Measurements from ENCODE around the gene GTF3C1. TPM values are rescaled to one million over a fixed set of nuclear protein-coding genes. Genes with fewer than 3 reads are reported as not detected.

GTF3C1 gene
- total RNA-seq, 1 experiment from 2014 or later: 121 TPM

DNA sequence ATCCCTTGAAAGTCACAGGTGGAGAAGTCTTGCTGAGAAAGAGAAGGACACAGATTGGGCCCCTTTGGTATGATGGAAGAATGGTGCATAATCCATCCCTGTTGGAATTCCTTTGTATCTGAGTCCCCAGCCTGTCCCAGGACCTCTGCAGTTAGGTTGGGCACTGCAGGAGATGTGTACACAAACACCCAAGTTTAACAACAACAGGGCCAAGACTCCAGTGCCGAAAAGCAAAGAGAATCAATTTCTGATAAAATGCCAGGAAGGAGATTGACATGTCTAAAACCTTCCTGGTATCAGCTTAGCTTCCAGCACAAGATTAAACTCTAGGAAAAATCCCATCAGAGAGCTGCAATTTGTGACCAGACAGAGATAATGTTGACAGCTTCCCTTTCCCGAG is 33.2 kb upstream of the GTF3C1 start:
- no peak overlapping the region for H3K27ac ChIP-seq (ENCODE audit: low read length)
- TSS peak; percentile 11 for BruUV-seq (replicated peaks)
- CTCF ChIA-PET: no interaction called here
- H3K9me3 ChIP-seq (ENCODE audit: control insufficient read depth, insufficient read depth, low read depth, low read length): no peaks in the 10 kb centered on the region
- DNase-seq (ENCODE audit: low read depth, low spot score) (no peak), ATAC-seq (no peak)
- in situ Hi-C loops (cut with HindIII; ENCODE audit: low pct_unique_long_range_greater_than_20kb, low sequenced_read_pairs) (no loop called here), intact Hi-C loops (cut with micrococcal nuclease; ENCODE audit: unreplicated experiment) (no loop called here)
- no peaks in the 10 kb centered on the region for H3K36me3 ChIP-seq (ENCODE audit: control insufficient read depth, insufficient read depth, low read length)
- no peaks in the 10 kb centered on the region for H3K27me3 ChIP-seq (ENCODE audit: control insufficient read depth, insufficient read depth, low read length)
- H3K4me3 ChIP-seq (ENCODE audit: low read depth in 2 of 2, low read length in 2 of 2): no peak overlapping the region
- peaks cover 14% of the 10 kb centered on the region for H3K4me1 ChIP-seq (ENCODE audit: control insufficient read depth, insufficient read depth, low read length)
- TF ChIP-seq TCF7L2 (IDR thresholded peaks at IDR 0.05; ENCODE audit: low read depth, low read length) (no peak), POLR2AphosphoS5 (IDR thresholded peaks at IDR 0.05; ENCODE audit: low read depth, low read length) (no peak), SIN3A (IDR thresholded peaks at IDR 0.05; ENCODE audit: borderline replicate concordance, insufficient read depth, low read depth, low read length) (no peak)
- TF ChIP-seq, protein P1, sequence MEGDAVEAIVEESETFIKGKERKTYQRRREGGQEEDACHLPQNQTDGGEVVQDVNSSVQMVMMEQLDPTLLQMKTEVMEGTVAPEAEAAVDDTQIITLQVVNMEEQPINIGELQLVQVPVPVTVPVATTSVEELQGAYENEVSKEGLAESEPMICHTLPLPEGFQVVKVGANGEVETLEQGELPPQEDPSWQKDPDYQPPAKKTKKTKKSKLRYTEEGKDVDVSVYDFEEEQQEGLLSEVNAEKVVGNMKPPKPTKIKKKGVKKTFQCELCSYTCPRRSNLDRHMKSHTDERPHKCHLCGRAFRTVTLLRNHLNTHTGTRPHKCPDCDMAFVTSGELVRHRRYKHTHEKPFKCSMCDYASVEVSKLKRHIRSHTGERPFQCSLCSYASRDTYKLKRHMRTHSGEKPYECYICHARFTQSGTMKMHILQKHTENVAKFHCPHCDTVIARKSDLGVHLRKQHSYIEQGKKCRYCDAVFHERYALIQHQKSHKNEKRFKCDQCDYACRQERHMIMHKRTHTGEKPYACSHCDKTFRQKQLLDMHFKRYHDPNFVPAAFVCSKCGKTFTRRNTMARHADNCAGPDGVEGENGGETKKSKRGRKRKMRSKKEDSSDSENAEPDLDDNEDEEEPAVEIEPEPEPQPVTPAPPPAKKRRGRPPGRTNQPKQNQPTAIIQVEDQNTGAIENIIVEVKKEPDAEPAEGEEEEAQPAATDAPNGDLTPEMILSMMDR (IDR thresholded peaks at IDR 0.05): no peak
- TF ChIP-seq, protein P2, sequence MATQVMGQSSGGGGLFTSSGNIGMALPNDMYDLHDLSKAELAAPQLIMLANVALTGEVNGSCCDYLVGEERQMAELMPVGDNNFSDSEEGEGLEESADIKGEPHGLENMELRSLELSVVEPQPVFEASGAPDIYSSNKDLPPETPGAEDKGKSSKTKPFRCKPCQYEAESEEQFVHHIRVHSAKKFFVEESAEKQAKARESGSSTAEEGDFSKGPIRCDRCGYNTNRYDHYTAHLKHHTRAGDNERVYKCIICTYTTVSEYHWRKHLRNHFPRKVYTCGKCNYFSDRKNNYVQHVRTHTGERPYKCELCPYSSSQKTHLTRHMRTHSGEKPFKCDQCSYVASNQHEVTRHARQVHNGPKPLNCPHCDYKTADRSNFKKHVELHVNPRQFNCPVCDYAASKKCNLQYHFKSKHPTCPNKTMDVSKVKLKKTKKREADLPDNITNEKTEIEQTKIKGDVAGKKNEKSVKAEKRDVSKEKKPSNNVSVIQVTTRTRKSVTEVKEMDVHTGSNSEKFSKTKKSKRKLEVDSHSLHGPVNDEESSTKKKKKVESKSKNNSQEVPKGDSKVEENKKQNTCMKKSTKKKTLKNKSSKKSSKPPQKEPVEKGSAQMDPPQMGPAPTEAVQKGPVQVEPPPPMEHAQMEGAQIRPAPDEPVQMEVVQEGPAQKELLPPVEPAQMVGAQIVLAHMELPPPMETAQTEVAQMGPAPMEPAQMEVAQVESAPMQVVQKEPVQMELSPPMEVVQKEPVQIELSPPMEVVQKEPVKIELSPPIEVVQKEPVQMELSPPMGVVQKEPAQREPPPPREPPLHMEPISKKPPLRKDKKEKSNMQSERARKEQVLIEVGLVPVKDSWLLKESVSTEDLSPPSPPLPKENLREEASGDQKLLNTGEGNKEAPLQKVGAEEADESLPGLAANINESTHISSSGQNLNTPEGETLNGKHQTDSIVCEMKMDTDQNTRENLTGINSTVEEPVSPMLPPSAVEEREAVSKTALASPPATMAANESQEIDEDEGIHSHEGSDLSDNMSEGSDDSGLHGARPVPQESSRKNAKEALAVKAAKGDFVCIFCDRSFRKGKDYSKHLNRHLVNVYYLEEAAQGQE (IDR thresholded peaks at IDR 0.05; ENCODE audit: insufficient read depth in 1 of 2, low read depth in 2 of 2, low read length in 1 of 2): no peak
- POLR2A ChIA-PET: no interaction called here

DNA sequence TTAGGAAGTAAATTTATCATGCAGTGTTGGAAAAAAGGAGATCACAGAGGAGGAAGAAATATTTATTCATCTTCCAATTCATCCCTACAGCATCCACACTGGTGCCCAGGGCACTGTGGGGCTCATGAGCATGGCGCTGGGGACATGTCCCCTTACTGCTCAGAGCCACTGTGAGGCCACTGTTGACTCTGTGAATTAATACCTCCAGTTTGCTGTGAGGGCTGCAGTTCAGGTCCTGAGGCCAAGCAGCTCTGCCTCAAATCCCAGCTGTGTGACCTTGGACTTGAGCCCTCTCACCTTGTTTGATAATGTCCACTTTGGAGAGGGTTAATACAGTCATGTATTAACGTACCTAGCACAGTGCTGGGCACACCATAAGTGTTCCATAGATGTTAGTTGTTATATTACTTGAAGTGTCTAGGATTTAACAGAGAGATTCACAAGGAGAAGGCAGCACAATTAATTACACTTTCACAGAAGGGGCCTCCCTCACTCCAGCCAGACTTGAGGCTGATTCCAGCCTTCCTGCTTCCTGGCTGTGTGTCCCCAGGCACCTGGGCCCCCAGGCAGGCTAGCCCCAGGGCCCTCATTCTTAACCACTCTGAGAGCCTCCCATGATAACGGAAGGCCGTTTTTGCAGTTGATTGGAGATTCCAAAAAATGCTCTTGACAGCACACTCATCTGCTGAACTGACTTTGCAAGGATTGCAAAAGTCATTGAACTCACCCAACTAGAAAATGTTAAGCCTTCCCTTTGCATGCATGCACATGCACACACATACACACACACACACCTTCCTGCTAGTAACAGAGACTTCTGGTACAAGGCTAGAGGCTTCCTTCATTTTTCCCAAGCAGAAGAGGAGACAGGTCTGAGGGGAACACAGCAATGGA is 29.6 kb upstream of the GTF3C1 start:
- ChIA-PET CTCF (no interaction called here), POLR2A (no interaction called here)
- DNase-seq (ENCODE audit: low read depth, low spot score) (no peak), ATAC-seq (peak; percentile 58)
- no peak overlapping the region for H3K4me3 ChIP-seq (ENCODE audit: low read depth in 2 of 2, low read length in 2 of 2)
- in situ Hi-C loops (cut with HindIII; ENCODE audit: low pct_unique_long_range_greater_than_20kb, low sequenced_read_pairs) (no loop called here), intact Hi-C loops (cut with micrococcal nuclease; ENCODE audit: unreplicated experiment) (no loop called here)
- H3K27me3 ChIP-seq (ENCODE audit: control insufficient read depth, insufficient read depth, low read length): no peaks in the 10 kb centered on the region
- no peak for TF ChIP-seq SIN3A (IDR thresholded peaks at IDR 0.05; ENCODE audit: borderline replicate concordance, insufficient read depth, low read depth, low read length)
- 0 out of 2 replicates have a peak, but pooled peaks have one; percentile 10 for TF ChIP-seq TCF7L2 (IDR thresholded peaks at IDR 0.05; ENCODE audit: low read depth, low read length)
- TF ChIP-seq POLR2AphosphoS5 (IDR thresholded peaks at IDR 0.05; ENCODE audit: low read depth, low read length): no peak
- TF ChIP-seq, protein P1 (IDR thresholded peaks at IDR 0.05): no peak
- TF ChIP-seq, protein P2 (IDR thresholded peaks at IDR 0.05; ENCODE audit: insufficient read depth in 1 of 2, low read depth in 2 of 2, low read length in 1 of 2): no peak
- H3K9me3 ChIP-seq (ENCODE audit: control insufficient read depth, insufficient read depth, low read depth, low read length): no peaks in the 10 kb centered on the region
- H3K36me3 ChIP-seq (ENCODE audit: control insufficient read depth, insufficient read depth, low read length): no peaks in the 10 kb centered on the region
- H3K27ac ChIP-seq (ENCODE audit: low read length): 0 out of 2 replicates have a peak overlapping the region, but pooled peaks have one; percentile 1
- BruUV-seq (replicated peaks): no TSS peak
- H3K4me1 ChIP-seq (ENCODE audit: control insufficient read depth, insufficient read depth, low read length): peaks cover 14% of the 10 kb centered on the region

Data from Panc1 (cell line).